Placental epithelial cell (primary cell): ENCODE results near the gene ZSCAN18. TPM values are rescaled to one million over a fixed set of nuclear protein-coding genes. Genes with fewer than 3 reads are reported as not detected.

Experiments
- total RNA-seq: library from RNA; depleted of rRNA; stranded (reverse); fragments of >200 nt; gene quantifications from 2 replicates; pipeline ENCODE4 v1.2.3, GENCODE V29; 2012

The ZSCAN18 gene, protein sequence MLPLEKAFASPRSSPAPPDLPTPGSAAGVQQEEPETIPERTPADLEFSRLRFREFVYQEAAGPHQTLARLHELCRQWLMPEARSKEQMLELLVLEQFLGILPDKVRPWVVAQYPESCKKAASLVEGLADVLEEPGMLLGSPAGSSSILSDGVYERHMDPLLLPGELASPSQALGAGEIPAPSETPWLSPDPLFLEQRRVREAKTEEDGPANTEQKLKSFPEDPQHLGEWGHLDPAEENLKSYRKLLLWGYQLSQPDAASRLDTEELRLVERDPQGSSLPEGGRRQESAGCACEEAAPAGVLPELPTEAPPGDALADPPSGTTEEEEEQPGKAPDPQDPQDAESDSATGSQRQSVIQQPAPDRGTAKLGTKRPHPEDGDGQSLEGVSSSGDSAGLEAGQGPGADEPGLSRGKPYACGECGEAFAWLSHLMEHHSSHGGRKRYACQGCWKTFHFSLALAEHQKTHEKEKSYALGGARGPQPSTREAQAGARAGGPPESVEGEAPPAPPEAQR
- 39.7 and 53.8 TPM in 2 replicates for total RNA-seq

DNA sequence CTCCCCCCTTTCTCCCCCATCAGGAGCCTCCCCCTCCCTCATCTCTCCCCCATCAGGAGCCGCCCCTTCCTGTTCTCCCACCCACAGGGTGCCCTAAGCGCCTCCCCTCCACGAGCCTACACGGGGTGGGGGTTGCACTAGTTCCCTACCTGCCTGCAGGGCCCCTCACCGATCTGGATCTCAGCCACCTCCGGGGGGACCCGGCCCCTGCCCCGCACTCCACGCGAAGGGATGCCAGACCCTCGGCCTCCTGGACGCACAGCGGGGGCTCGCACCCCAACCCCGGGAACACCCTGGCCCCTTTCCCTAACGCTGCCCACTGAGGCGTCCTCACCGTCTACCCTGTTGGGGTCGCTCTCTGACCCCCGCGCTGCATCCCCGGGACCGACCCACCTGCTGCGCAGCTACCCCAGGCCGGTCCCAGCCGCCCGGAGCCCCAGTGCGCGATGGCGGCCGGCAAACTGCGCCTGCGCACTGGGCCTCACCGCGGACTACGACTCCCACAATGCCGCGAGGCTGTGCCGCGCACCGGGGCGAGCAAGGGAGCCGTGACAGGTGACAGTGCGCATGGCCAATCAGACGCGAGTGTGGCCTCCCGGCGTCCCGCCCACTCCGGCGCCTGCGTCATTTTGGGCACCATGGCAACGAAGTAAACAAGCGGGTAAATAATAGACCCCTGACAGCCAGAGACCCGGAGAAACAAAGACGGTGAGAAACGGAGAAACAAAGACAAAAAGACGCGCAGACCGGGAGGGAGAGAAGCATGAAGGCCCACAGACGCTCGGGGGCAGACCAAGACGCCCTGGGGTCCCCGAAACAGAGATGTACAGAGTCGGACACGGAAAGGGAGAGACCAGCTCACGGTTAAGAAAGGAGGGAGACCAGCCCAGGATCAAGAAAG lies at the start of gene ZSCAN18:
TSS of gene ZSCAN18 (minus strand) at position 451 of the 901 bp plus-strand sequence. CDS start 7,964 bp downstream, outside the sequence.

DNA sequence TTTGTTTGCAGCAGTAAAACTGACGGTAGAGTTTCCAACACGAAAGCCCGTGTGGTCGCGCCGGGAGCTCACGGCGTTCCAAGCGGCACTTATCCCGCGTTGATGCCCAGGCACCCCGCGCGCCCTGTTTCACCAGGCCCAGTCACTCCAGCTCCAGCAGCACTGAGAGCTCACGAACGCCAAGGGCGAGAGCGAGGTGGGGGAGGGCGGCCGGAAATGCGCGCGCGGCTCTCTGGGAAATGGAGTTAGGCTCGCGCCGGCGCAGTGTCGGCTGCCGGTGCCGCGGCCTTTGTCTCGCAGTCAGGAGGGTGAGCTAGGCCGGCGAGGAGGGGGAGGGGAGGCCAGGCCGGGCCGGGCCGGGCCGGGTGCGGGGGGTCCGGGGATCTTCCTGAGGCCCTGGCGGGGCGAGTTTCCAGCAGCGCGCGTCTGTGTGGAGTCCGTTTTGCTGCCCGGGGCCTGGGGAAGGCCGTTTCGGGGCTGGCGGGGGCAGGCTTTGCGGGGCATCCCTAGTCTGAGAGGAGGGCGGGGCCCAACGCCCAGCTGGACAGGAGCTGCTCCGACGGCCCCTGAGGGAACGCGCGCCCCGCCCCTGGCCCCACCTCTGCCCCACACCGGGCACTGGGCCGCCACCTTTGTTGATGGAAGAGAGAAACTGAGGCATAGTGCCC lies 38.9 kb downstream of the ZSCAN18 start, which contains the start of gene ZNF135:
TSS of gene ZNF135 (plus strand) at position 280 of the 668 bp plus-strand sequence. CDS start 721 bp downstream, outside the sequence.

Other genes with a start within 250 kb of the ZSCAN18 start
- 43.1 and 51.8 TPM in 2 replicates for gene ZNF587, start 248.4 kb downstream of the ZSCAN18 start, total RNA-seq
- gene ZNF814, start 209.2 kb downstream of the ZSCAN18 start, total RNA-seq: 20.0 and 22.0 TPM in 2 replicates
- 24.4 and 35.3 TPM in 2 replicates for gene ZNF417, start 181.6 kb downstream of the ZSCAN18 start, total RNA-seq
- 5.5 and 11.4 TPM in 2 replicates for gene ZNF418, start 162.8 kb downstream of the ZSCAN18 start, total RNA-seq
- 4.9 and 7.1 TPM in 2 replicates for gene ZNF256, start 150.5 kb downstream of the ZSCAN18 start, total RNA-seq
- gene C19orf18, start 123.7 kb downstream of the ZSCAN18 start, total RNA-seq: not detected in 2 replicates
- gene ZNF606, start 95.4 kb downstream of the ZSCAN18 start, total RNA-seq: 27.9 and 40.6 TPM in 2 replicates
- not detected in 2 replicates for gene ZSCAN1, start 64.2 kb downstream of the ZSCAN18 start, total RNA-seq
- gene ZNF135, start 38.9 kb downstream of the ZSCAN18 start, total RNA-seq: 6.4 and 9.4 TPM in 2 replicates
- gene ZNF329, start 52.6 kb upstream of the ZSCAN18 start, total RNA-seq: 14.1 and 17.7 TPM in 2 replicates
- 28.3 and 30.6 TPM in 2 replicates for gene ZNF274, start 84.8 kb upstream of the ZSCAN18 start, total RNA-seq
- 20.8 and 39.8 TPM in 2 replicates for gene ZNF544, start 130.7 kb upstream of the ZSCAN18 start, total RNA-seq
- 7.9 and 9.4 TPM in 2 replicates for gene ZNF8, start 180.7 kb upstream of the ZSCAN18 start, total RNA-seq
- gene ERVK3-1, start 207.1 kb upstream of the ZSCAN18 start, total RNA-seq: 33.4 and 35.5 TPM in 2 replicates
- 5.5 and 6.6 TPM in 2 replicates for gene ZSCAN22, start 228.8 kb upstream of the ZSCAN18 start, total RNA-seq